ENCODE measurements around the gene HNRNPU.

Gene HNRNPU

GRCh38 chr1:244863491-244864252 lies 671 bp downstream of the HNRNPU start (continued):
- TF ChIP-seq, protein P1, sequence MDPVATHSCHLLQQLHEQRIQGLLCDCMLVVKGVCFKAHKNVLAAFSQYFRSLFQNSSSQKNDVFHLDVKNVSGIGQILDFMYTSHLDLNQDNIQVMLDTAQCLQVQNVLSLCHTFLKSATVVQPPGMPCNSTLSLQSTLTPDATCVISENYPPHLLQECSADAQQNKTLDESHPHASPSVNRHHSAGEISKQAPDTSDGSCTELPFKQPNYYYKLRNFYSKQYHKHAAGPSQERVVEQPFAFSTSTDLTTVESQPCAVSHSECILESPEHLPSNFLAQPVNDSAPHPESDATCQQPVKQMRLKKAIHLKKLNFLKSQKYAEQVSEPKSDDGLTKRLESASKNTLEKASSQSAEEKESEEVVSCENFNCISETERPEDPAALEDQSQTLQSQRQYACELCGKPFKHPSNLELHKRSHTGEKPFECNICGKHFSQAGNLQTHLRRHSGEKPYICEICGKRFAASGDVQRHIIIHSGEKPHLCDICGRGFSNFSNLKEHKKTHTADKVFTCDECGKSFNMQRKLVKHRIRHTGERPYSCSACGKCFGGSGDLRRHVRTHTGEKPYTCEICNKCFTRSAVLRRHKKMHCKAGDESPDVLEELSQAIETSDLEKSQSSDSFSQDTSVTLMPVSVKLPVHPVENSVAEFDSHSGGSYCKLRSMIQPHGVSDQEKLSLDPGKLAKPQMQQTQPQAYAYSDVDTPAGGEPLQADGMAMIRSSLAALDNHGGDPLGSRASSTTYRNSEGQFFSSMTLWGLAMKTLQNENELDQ (tag by site-specific recombination; IDR thresholded peaks at IDR 0.05; ENCODE audit: low read depth) = no peak
- TF ChIP-seq ZNF366 (tag by site-specific recombination; conservative IDR thresholded peaks at IDR 0.05) (no peak), OSR2 (tag by site-specific recombination; IDR thresholded peaks at IDR 0.05) (no peak; the same call in 1 of the 2 replicates), ZFHX2 (tag by site-specific recombination; conservative IDR thresholded peaks at IDR 0.05) (peak; percentile 80), EGR2 (tag by site-specific recombination; IDR thresholded peaks at IDR 0.05; ENCODE audit: low read depth) (peak; percentile 40), ZBTB1 (tag by site-specific recombination; IDR thresholded peaks at IDR 0.05) (no peak), ZNF214 (tag by site-specific recombination; IDR thresholded peaks at IDR 0.05; ENCODE audit: borderline replicate concordance) (no peak), RBAK (tag by site-specific recombination; IDR thresholded peaks at IDR 0.05) (peak; percentile 16; the same call in 1 of the 2 replicates), ZNF501 (tag by site-specific recombination; IDR thresholded peaks at IDR 0.05) (no peak), PRDM2 (tag by site-specific recombination; IDR thresholded peaks at IDR 0.05; ENCODE audit: borderline replicate concordance) (no peak; the same call in 1 of the 2 replicates), ZNF785 (tag by site-specific recombination; IDR thresholded peaks at IDR 0.05) (no peak; the same call in 1 of the 2 replicates), ZNF157 (tag by site-specific recombination; IDR thresholded peaks at IDR 0.05) (no peak), ZNF48 (tag by site-specific recombination; IDR thresholded peaks at IDR 0.05) (no peak), ZNF121 (tag by site-specific recombination; IDR thresholded peaks at IDR 0.05) (peak; percentile 10; the same call in 1 of the 2 replicates), KLF8 (tag by site-specific recombination; IDR thresholded peaks at IDR 0.05) (no peak; the same call in none of the 2 replicates), ZNF645 (tag by site-specific recombination; IDR thresholded peaks at IDR 0.05) (peak; percentile 22; the same call in 1 of the 2 replicates), ZNF623 (tag by site-specific recombination; IDR thresholded peaks at IDR 0.05) (no peak), KLF7 (tag by site-specific recombination; IDR thresholded peaks at IDR 0.05; ENCODE audit: borderline replicate concordance) (no peak; the same call in 1 of the 2 replicates), ZNF155 (tag by site-specific recombination; IDR thresholded peaks at IDR 0.05) (no peak), ZNF624 (tag by site-specific recombination; IDR thresholded peaks at IDR 0.05) (no peak), ZNF701 (tag by site-specific recombination; IDR thresholded peaks at IDR 0.05) (no peak), SP3 (tag by site-specific recombination; IDR thresholded peaks at IDR 0.05) (no peak; the same call in 1 of the 2 replicates), ZNF596 (tag by site-specific recombination; IDR thresholded peaks at IDR 0.05) (no peak), ZNF280D (tag by site-specific recombination; IDR thresholded peaks at IDR 0.05) (no peak), ZNF16 (tag by site-specific recombination; IDR thresholded peaks at IDR 0.05; ENCODE audit: low read depth) (no peak; the same call in 1 of the 2 replicates), BCL11A (tag by site-specific recombination; IDR thresholded peaks at IDR 0.05; ENCODE audit: low read depth) (no peak)
